Transverse colon (tissue), 4 donors: ENCODE measurements around the gene AP4B1. TPM values are rescaled to one million over a fixed set of nuclear protein-coding genes. Genes with fewer than 3 reads are reported as not detected.

Experiments used
- DNase-seq: peaks from one replicate; pipeline ENCODE4 v3.0.0-alpha.2; 2019
- H3K27ac ChIP-seq, 4 donors: fragments of 200-600 bp; sonication (generic); 2 replicates each; pipeline ENCODE4 v1.5.1; 2016 to 2018; ENCODE audit warnings: inconsistent platforms in 4 of 4
- H3K27me3 ChIP-seq: fragments of 200-600 bp; sonication (generic); 2 replicates; pipeline ENCODE4 v1.5.1; 2017; ENCODE audit warnings: inconsistent platforms
- H3K36me3 ChIP-seq, 4 donors: fragments of 200-600 bp; sonication (generic); 2 replicates each; pipeline ENCODE4 v1.5.1; 2017 to 2019; ENCODE audit warnings: inconsistent platforms in 4 of 4
- H3K4me1 ChIP-seq, 4 donors: fragments of 200-600 bp; sonication (generic); 2 replicates each; pipeline ENCODE4 v1.5.1; 2017 to 2020; ENCODE audit warnings: inconsistent platforms in 4 of 4
- H3K4me3 ChIP-seq, 4 donors: fragments of 200-600 bp; sonication (generic); 1 replicate in 1 of 4; 2 replicates in 3 of 4; pipeline versions ENCODE4 v1.5.1 to v1.6.1; 2017 to 2019; ENCODE audit warnings: inconsistent platforms in 4 of 4
- H3K9me3 ChIP-seq, 2 donors: fragments of 200-600 bp; sonication (generic); 2 replicates each; pipeline ENCODE4 v1.5.1; 2017 to 2019; ENCODE audit warnings: inconsistent platforms in 2 of 2
- EP300 ChIP-seq: sonication (generic); formaldehyde crosslinking; IDR thresholded peaks from one replicate; pipeline ENCODE4 v1.6.1; 2017; ENCODE audit warnings: antibody characterized with exemption, low read depth
- POLR2A ChIP-seq: fragments of 450-650 bp; IDR thresholded peaks from one replicate; pipeline ENCODE4 v1.6.1; 2016; ENCODE audit warnings: antibody characterized with exemption, mild to moderate bottlenecking, moderate library complexity
- POLR2AphosphoS5 ChIP-seq, 3 donors: sonication (generic); formaldehyde crosslinking; IDR thresholded peaks; one replicate each; pipeline ENCODE4 v1.6.1; 2016; ENCODE audit warnings: antibody characterized with exemption in 3 of 3
- WGBS, 2 donors: methylation state at CpG; one replicate each; pipeline ENCODE4 v1.1.5; 2018; ENCODE audit warnings: low coverage in 1 of 2; 5-methylcytosine and 5-hydroxymethylcytosine counted together
- in situ Hi-C, 4 donors: fragments of 200-750 bp; cut with MboI; loops; one replicate each; pipeline versions ENCODE4 v1.15.0 to v1.15.1; 2017; ENCODE audit warnings: low sequenced_read_pairs in 3 of 4, low pct_ligation_motif_present in 1 of 4, low pct_unique_long_range_greater_than_20kb in 1 of 4
- intact Hi-C: fragments of 100-400 bp; cut with DNase I; formaldehyde crosslinking; loops from one replicate; pipeline ENCODE4 v1.15.1; 2023; ENCODE audit warnings: low total_unique reads
- total RNA-seq, 4 donors: library from RNA; depleted of rRNA; stranded (reverse); fragments of >200 nt; gene quantifications; one replicate each; pipeline ENCODE4 v1.1.0, GENCODE V29; 2016
- TF ChIP-seq, protein P1 (sequence below), 5 experiments: fragments of 200-600 bp in 3 of 5; fragments of 450-650 bp in 2 of 5; sonication (generic) in 3 of 5; IDR thresholded peaks; 1 replicate in 2 of 5; 2 replicates in 3 of 5; pipeline ENCODE4 v1.5.1; 2016 to 2017; ENCODE audit warnings: antibody characterized with exemption in 5 of 5, inconsistent platforms in 3 of 5, mild to moderate bottlenecking in 2 of 5, moderate library complexity in 1 of 5

AP4B1 gene
- total RNA-seq, 4 donors from 2014 or later: 7.2 to 37.2 (median 16.5) TPM

- Histone ChIP-seq H3K27me3 (no peaks in the 10 kb centered on the region), H3K36me3 (peaks cover 0 to 15% (median 0%) of the 10 kb centered on the region in 4 donors), H3K9me3 (no peaks in the 10 kb centered on the region), H3K4me1 (peaks cover 15 to 49% (median 22%) of the 10 kb centered on the region in 4 donors), H3K27ac (no peak overlapping the region), H3K4me3 (no peak overlapping the region)
- intact Hi-C loops: loop anchor here (5.0 kb wide), 1 partner anchor 41 kb away; the partner anchor contains the start of gene AP4B1
- DNase-seq: no peak
- no peak for TF ChIP-seq POLR2A
- TF ChIP-seq, protein P1, sequence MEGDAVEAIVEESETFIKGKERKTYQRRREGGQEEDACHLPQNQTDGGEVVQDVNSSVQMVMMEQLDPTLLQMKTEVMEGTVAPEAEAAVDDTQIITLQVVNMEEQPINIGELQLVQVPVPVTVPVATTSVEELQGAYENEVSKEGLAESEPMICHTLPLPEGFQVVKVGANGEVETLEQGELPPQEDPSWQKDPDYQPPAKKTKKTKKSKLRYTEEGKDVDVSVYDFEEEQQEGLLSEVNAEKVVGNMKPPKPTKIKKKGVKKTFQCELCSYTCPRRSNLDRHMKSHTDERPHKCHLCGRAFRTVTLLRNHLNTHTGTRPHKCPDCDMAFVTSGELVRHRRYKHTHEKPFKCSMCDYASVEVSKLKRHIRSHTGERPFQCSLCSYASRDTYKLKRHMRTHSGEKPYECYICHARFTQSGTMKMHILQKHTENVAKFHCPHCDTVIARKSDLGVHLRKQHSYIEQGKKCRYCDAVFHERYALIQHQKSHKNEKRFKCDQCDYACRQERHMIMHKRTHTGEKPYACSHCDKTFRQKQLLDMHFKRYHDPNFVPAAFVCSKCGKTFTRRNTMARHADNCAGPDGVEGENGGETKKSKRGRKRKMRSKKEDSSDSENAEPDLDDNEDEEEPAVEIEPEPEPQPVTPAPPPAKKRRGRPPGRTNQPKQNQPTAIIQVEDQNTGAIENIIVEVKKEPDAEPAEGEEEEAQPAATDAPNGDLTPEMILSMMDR (IDR thresholded peaks at IDR 0.05): no peak
- TF ChIP-seq POLR2AphosphoS5 (IDR thresholded peaks at IDR 0.05): no peak
- no peak for TF ChIP-seq EP300
- in situ Hi-C loops: loop anchor here in 1 of 4 donors (25.0 kb wide), 1 partner anchor 106 kb away; no protein-coding TSS in a partner anchor
Observed at GRCh38 chr1:113943028-113943811, 38.6 kb upstream of the AP4B1 start.

GRCh38 chr1:113942527-113942926 lies 37.9 kb upstream of the AP4B1 start:
- DNase-seq: no peak
- intact Hi-C loops: loop anchor here (5.0 kb wide), 1 partner anchor 40 kb away; the partner anchor contains the start of gene AP4B1
- Histone ChIP-seq H3K4me3 (no peak overlapping the region), H3K4me1 (peaks cover 18 to 49% (median 19%) of the 10 kb centered on the region in 4 donors), H3K36me3 (peaks cover 0 to 15% (median 0%) of the 10 kb centered on the region in 4 donors), H3K27me3 (no peaks in the 10 kb centered on the region), H3K9me3 (no peaks in the 10 kb centered on the region), H3K27ac (no peak overlapping the region)
- in situ Hi-C loops: loop anchor here in 1 of 4 donors (25.0 kb wide), 1 partner anchor 105 kb away; no protein-coding TSS in a partner anchor
- TF ChIP-seq POLR2AphosphoS5 (IDR thresholded peaks at IDR 0.05) (no peak), EP300 (no peak), POLR2A (no peak)
- TF ChIP-seq, protein P1 (IDR thresholded peaks at IDR 0.05): no peak

DNA sequence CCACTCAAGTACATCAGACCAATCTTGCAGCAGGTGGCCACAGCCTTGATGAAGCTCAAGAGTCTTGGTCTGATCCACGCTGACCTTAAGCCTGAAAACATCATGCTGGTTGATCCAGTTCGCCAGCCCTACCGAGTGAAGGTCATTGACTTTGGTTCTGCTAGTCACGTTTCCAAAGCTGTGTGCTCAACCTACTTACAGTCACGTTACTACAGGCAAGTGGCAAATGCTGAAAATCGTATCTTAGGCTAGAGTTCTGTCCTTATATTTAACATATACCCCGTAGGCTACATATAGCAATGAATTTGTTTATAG lies 36.6 kb upstream of the AP4B1 start:
- no peaks in the 10 kb centered on the region for H3K27me3 ChIP-seq
- TF ChIP-seq POLR2A: no peak
- TF ChIP-seq, protein P1 (IDR thresholded peaks at IDR 0.05): no peak
- TF ChIP-seq EP300: no peak
- no peak for TF ChIP-seq POLR2AphosphoS5 (IDR thresholded peaks at IDR 0.05)
- peaks cover 6 to 47% (median 11%) of the 10 kb centered on the region in 4 donors for H3K4me1 ChIP-seq
- no peak for DNase-seq
- 84 to 89% methylated on average over 3 to 7 of the region's 7 CpGs for WGBS, 2 donors
- in situ Hi-C loops (loop anchor here in 1 of 4 donors (25.0 kb wide), 1 partner anchor 104 kb away; no protein-coding TSS in a partner anchor), intact Hi-C loops (loop anchor here (5.0 kb wide), 1 partner anchor 39 kb away; the partner anchor contains the start of gene AP4B1)
- no peaks in the 10 kb centered on the region for H3K9me3 ChIP-seq
- peaks cover 0 to 15% (median 0%) of the 10 kb centered on the region in 4 donors for H3K36me3 ChIP-seq
- no peak overlapping the region for H3K27ac ChIP-seq
- H3K4me3 ChIP-seq: no peak overlapping the region

DNA sequence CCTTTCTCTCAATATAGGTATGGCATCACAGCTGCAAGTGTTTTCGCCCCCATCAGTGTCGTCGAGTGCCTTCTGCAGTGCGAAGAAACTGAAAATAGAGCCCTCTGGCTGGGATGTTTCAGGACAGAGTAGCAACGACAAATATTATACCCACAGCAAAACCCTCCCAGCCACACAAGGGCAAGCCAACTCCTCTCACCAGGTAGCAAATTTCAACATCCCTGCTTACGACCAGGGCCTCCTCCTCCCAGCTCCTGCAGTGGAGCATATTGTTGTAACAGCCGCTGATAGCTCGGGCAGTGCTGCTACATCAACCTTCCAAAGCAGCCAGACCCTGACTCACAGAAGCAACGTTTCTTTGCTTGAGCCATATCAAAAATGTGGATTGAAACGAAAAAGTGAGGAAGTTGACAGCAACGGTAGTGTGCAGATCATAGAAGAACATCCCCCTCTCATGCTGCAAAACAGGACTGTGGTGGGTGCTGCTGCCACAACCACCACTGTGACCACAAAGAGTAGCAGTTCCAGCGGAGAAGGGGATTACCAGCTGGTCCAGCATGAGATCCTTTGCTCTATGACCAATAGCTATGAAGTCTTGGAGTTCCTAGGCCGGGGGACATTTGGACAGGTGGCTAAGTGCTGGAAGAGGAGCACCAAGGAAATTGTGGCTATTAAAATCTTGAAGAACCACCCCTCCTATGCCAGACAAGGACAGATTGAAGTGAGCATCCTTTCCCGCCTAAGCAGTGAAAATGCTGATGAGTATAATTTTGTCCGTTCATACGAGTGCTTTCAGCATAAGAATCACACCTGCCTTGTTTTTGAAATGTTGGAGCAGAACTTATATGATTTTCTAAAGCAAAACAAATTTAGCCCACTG lies 36.0 kb upstream of the AP4B1 start:
- Histone ChIP-seq H3K9me3 (no peaks in the 10 kb centered on the region), H3K27ac (no peak overlapping the region), H3K4me3 (no peak overlapping the region), H3K4me1 (peaks cover under 1 to 41% (median 6%) of the 10 kb centered on the region in 4 donors), H3K36me3 (peaks cover 0 to 15% (median 0%) of the 10 kb centered on the region in 4 donors), H3K27me3 (no peaks in the 10 kb centered on the region)
- DNase-seq: peak; percentile 14
- 77 to 86% methylated on average over 7 to 16 of the region's 16 CpGs for WGBS, 2 donors
- intact Hi-C loops (loop anchor here (5.0 kb wide), 1 partner anchor 38 kb away; the partner anchor contains the start of gene AP4B1), in situ Hi-C loops (loop anchor here in 1 of 4 donors (25.0 kb wide), 1 partner anchor 103 kb away; no protein-coding TSS in a partner anchor)
- no peak for TF ChIP-seq POLR2A
- TF ChIP-seq POLR2AphosphoS5 (IDR thresholded peaks at IDR 0.05): no peak
- no peak for TF ChIP-seq EP300
- TF ChIP-seq, protein P1 (IDR thresholded peaks at IDR 0.05): no peak
